ENCODE measurements around the gene NFATC2. TPM values are rescaled to one million over a fixed set of nuclear protein-coding genes. Genes with fewer than 3 reads are reported as not detected.

NFATC2 gene
- polyA plus RNA-seq, 1 of the 3 experiments (the other 2 are of a cell fraction) = 0.36 TPM

- POLR2A ChIA-PET = no interaction called here
- Histone ChIP-seq H3K9me3 (no peaks in the 10 kb centered on the region), H2AFZ (ENCODE audit: low read depth) (no peak overlapping the region), H4K20me1 (ENCODE audit: insufficient read depth) (no peaks in the 10 kb centered on the region), H3K4me3 (ENCODE audit: low read depth in 2 of 2, low read length in 1 of 2) (no peak overlapping the region), H3K79me2 (ENCODE audit: insufficient read depth) (no peaks in the 10 kb centered on the region), H3F3A (replicated peaks; ENCODE audit: insufficient read depth) (no peaks in the 10 kb centered on the region), H3K27me3 (ENCODE audit: insufficient read depth) (no peaks in the 10 kb centered on the region), H3K9me2 (no peaks in the 10 kb centered on the region), H3K27ac (ENCODE audit: low read depth in 2 of 2, low read length in 1 of 2) (no peak overlapping the region), H3K9ac (no peak overlapping the region), H3K36me3 (replicated peaks in 1 of 2; ENCODE audit: control insufficient read depth in 1 of 2, insufficient read depth in 2 of 2, low read length in 1 of 2) (no peaks in the 10 kb centered on the region), H3K4me1 (ENCODE audit: control insufficient read depth in 1 of 2, insufficient read depth in 2 of 2, low read depth in 1 of 2, low read length in 1 of 2) (peaks cover 0 to 11% of the 10 kb centered on the region in 2 experiments; a peak in 1 of 4 replicates), H3K4me2 (no peak overlapping the region)
- 81% methylated on average over 11 of the region's 27 CpGs for WGBS (ENCODE audit: low lambda C conversion rate)
- no peak for TF ChIP-seq ZBTB33 (IDR thresholded peaks at IDR 0.05; ENCODE audit: borderline replicate concordance, low read depth)
- no peak for TF ChIP-seq IRF3 (IDR thresholded peaks at IDR 0.05; ENCODE audit: low read depth, low read length)
- TF ChIP-seq USF1 (IDR thresholded peaks at IDR 0.05; ENCODE audit: borderline replicate concordance, low read depth) = no peak
- TF ChIP-seq MXI1 (IDR thresholded peaks at IDR 0.05; ENCODE audit: low read depth, low read length) = no peak
- no peak for TF ChIP-seq TAF1 (IDR thresholded peaks at IDR 0.05; ENCODE audit: borderline replicate concordance, low read depth, low read length)
- no peak for TF ChIP-seq POLR2AphosphoS5 (IDR thresholded peaks at IDR 0.05; ENCODE audit: low read depth, low read length)
- TF ChIP-seq REST (IDR thresholded peaks at IDR 0.05; ENCODE audit: low read depth, low read length) = no peak
- no peak for TF ChIP-seq FOSL2 (IDR thresholded peaks at IDR 0.05; ENCODE audit: borderline replicate concordance, low read depth)
- TF ChIP-seq MAX (IDR thresholded peaks at IDR 0.05; ENCODE audit: low read depth) = no peak
- TF ChIP-seq CTCF (IDR thresholded peaks at IDR 0.05) = no peak
- no peak for TF ChIP-seq SMC3 (IDR thresholded peaks at IDR 0.05; ENCODE audit: low read depth, low read length)
- TF ChIP-seq RAD21 (IDR thresholded peaks at IDR 0.05; ENCODE audit: low read length) = no peak
- no peak for TF ChIP-seq TCF12 (IDR thresholded peaks at IDR 0.05)
- TF ChIP-seq USF2 (IDR thresholded peaks at IDR 0.05; ENCODE audit: borderline replicate concordance, low read depth, low read length) = no peak
- no peak for TF ChIP-seq GABPA (IDR thresholded peaks at IDR 0.05; ENCODE audit: low read depth)
- CTCF ChIA-PET = interaction anchor here (1.5 kb wide), 1 partner anchor 12 kb away, joined by 3 read pairs; no protein-coding TSS in a partner anchor
- DNase-seq = no peak
Measured at GRCh38 chr20:51432251-51432784, 110.2 kb downstream of the NFATC2 start.
